HepG2 (cell line): Measurements from ENCODE around the gene IARS2. TPM values are rescaled to one million over a fixed set of nuclear protein-coding genes. Genes with fewer than 3 reads are reported as not detected.
A peak's percentile ranks its signal among the peaks of the same experiment; 100 is the strongest.

Source experiments
- ASH2L ChIP-seq: fragments of 300-600, 200-600 bp; sonication (generic); IDR thresholded peaks from 2 replicates; pipeline ENCODE4 v1.7.0; 2017; ENCODE audit warnings: low read depth, mild to moderate bottlenecking, moderate library complexity, mixed read lengths, low read length; ENCODE audit not compliant: insufficient read length
- CBX5 ChIP-seq: sonication (generic); formaldehyde crosslinking; IDR thresholded peaks from 2 replicates; pipeline ENCODE4 v1.4.0; 2020; ENCODE audit warnings: missing genetic modification reagents, borderline replicate concordance
- EZH2 ChIP-seq: conservative IDR thresholded peaks from 2 replicates; pipeline ENCODE4 v1.6.1; 2012; ENCODE audit warnings: mild to moderate bottlenecking, low read depth, low read length, moderate library complexity
- IRX3 ChIP-seq: sonication (generic); formaldehyde crosslinking; IDR thresholded peaks from 2 replicates; pipeline ENCODE4 v1.8.1; 2023; ENCODE audit warnings: mild to moderate bottlenecking, low read depth, missing genetic modification reagents, borderline replicate concordance
- JUNB ChIP-seq: sonication (generic); formaldehyde crosslinking; IDR thresholded peaks from 2 replicates; pipeline ENCODE4 v1.8.0; 2022; ENCODE audit warnings: missing genetic modification reagents, mild to moderate bottlenecking, borderline replicate concordance
- RFX3 ChIP-seq: IDR thresholded peaks from 2 replicates; pipeline ENCODE4 v1.6.1; 2016; ENCODE audit warnings: missing biosample characterization, missing genetic modification reagents
- SRSF4 ChIP-seq: fragments of 200-400 bp; formaldehyde crosslinking; IDR thresholded peaks from one replicate; pipeline ENCODE4 v1.6.1; 2018; ENCODE audit warnings: mild to moderate bottlenecking, low read depth, low read length, moderate library complexity; ENCODE audit not compliant: poor library complexity, severe bottlenecking
- ZNF605 ChIP-seq: sonication (generic); formaldehyde crosslinking; IDR thresholded peaks from 2 replicates; pipeline ENCODE4 v1.8.0; 2022; ENCODE audit warnings: mild to moderate bottlenecking, missing genetic modification reagents
- ZNF777 ChIP-seq: sonication (generic); formaldehyde crosslinking; IDR thresholded peaks from 2 replicates; pipeline ENCODE4 v1.4.0; 2020; ENCODE audit warnings: missing genetic modification reagents
- polyA plus RNA-seq, 8 experiments: library from polyadenylated mRNA; depleted of rRNA in 3 of 8; stranded (reverse) in 7 of 8; unstranded in 1 of 8; fragments of >200 nt; fragmentation: Illumina TruSeq in 4 of 8; extraction: Trizol in 4 of 8; gene quantifications; 2 replicates each; pipeline versions ENCODE4 v1.2.1 to v1.2.3, GENCODE V29; 2011 to 2016; ENCODE audit warnings: low read depth in 4 of 8, missing spikeins in 1 of 8, mixed read lengths in 1 of 8; ENCODE audit not compliant: insufficient read depth in 1 of 8
- total RNA-seq, 5 experiments: library from RNA; depleted of rRNA; stranded (reverse); fragments of >200 nt; fragmentation: Illumina TruSeq; extraction: Trizol; gene quantifications; 2 replicates each; pipeline ENCODE4 v1.2.3, GENCODE V29; 2016; ENCODE audit warnings: low read depth in 1 of 5
- TF ChIP-seq, protein P1 (sequence below): sonication (generic); formaldehyde crosslinking; IDR thresholded peaks from 2 replicates; pipeline ENCODE4 v1.5.0; 2020; ENCODE audit warnings: mild to moderate bottlenecking, missing genetic modification reagents
- TF ChIP-seq, protein P2 (sequence below): sonication (generic); formaldehyde crosslinking; IDR thresholded peaks from 2 replicates; pipeline ENCODE4 v1.5.1; 2020; ENCODE audit warnings: missing genetic modification reagents, mild to moderate bottlenecking, borderline replicate concordance
- TF ChIP-seq, protein P3 (sequence below): sonication (generic); formaldehyde crosslinking; IDR thresholded peaks from 2 replicates; pipeline ENCODE4 v1.5.0; 2020; ENCODE audit warnings: missing genetic modification reagents, mild to moderate bottlenecking, borderline replicate concordance
- TF ChIP-seq, protein P4 (sequence below): sonication (generic); formaldehyde crosslinking; IDR thresholded peaks from 2 replicates; pipeline ENCODE4 v1.8.1; 2022; ENCODE audit warnings: mild to moderate bottlenecking, missing genetic modification reagents
- TF ChIP-seq, protein P5 (sequence below), 2 experiments: sonication (generic) in 1 of 2; formaldehyde crosslinking in 1 of 2; IDR thresholded peaks; 2 replicates each; pipeline versions ENCODE4 v1.5.1 to v1.6.1; 2011 to 2020; ENCODE audit warnings: borderline replicate concordance in 1 of 2, low read depth in 1 of 2, low read length in 1 of 2, mild to moderate bottlenecking in 1 of 2, missing genetic modification reagents in 1 of 2, moderate library complexity in 1 of 2
- TF ChIP-seq, protein P6 (sequence below): sonication (generic); formaldehyde crosslinking; IDR thresholded peaks from 2 replicates; pipeline ENCODE4 v1.4.0; 2020; ENCODE audit warnings: missing genetic modification reagents

Gene IARS2
- total and polyA plus RNA-seq, 2 of the 13 experiments (the other 11 are each of a cell fraction or from before 2014, with no cell fraction given), result 28.6 to 122 TPM

DNA sequence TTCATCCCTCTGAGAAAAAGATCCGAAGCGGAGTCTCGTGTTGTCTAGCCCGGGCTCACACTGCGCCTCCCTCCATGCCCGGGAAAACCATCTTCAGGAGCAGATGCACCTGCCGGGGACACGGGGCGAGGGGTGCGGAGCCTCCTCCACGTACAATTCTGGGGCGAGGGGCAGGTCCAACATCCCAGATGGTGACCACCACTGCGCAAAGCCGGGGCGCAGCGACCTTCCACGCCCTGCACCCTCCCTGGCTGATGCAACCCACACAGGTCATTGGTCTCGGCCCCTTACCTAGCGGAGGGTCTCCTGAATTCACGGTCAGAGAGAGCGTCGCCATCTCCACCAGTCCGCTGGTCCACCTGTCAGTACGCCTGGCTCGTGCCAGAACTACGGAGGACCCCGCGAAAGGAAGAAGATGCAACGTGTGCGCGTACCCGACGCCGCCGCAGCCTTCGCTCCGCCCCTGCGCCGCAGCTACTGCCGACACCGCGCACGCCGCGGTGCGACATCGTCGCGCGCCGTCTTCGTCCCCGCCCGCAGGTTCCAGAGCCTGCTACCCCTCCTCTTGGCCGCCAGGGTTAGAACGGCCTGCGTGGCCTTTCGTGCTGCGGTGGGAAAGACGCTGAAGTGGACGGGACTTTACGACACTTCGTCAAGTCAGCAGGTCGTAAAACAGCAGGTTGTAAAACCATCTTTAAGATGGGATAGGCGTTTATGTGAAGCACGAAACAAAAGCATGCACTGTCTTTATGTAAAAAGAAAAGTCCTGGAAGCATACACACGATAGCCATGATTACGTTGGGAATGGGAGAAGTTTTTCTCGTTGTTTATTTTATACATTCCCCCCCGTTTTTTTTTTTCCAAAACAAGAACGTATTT, 47.6 kb upstream of the IARS2 start, which contains the start of gene EPRS1 (continued):
- TF ChIP-seq, protein P1, sequence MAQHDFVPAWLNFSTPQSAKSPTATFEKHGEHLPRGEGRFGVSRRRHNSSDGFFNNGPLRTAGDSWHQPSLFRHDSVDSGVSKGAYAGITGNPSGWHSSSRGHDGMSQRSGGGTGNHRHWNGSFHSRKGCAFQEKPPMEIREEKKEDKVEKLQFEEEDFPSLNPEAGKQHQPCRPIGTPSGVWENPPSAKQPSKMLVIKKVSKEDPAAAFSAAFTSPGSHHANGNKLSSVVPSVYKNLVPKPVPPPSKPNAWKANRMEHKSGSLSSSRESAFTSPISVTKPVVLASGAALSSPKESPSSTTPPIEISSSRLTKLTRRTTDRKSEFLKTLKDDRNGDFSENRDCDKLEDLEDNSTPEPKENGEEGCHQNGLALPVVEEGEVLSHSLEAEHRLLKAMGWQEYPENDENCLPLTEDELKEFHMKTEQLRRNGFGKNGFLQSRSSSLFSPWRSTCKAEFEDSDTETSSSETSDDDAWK, result no peak
- TF ChIP-seq CBX5 (CRISPR knock-in tag) (peak; percentile 78; the same call in 1 of the 2 replicates), EZH2 (no peak), SRSF4 (no peak), ZNF605 (CRISPR knock-in tag) (peak; percentile 94), ZNF777 (CRISPR knock-in tag) (no peak; the same call in 1 of the 2 replicates), JUNB (CRISPR knock-in tag) (no peak), ASH2L (peak; percentile 90), RFX3 (CRISPR knock-in tag) (no peak), IRX3 (CRISPR knock-in tag) (0 out of 2 replicates have a peak, but pooled peaks have one; percentile 61)
- TF ChIP-seq, protein P2, sequence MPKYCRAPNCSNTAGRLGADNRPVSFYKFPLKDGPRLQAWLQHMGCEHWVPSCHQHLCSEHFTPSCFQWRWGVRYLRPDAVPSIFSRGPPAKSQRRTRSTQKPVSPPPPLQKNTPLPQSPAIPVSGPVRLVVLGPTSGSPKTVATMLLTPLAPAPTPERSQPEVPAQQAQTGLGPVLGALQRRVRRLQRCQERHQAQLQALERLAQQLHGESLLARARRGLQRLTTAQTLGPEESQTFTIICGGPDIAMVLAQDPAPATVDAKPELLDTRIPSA, result 0 out of 2 replicates have a peak, but pooled peaks have one; percentile 51
- TF ChIP-seq, protein P3, sequence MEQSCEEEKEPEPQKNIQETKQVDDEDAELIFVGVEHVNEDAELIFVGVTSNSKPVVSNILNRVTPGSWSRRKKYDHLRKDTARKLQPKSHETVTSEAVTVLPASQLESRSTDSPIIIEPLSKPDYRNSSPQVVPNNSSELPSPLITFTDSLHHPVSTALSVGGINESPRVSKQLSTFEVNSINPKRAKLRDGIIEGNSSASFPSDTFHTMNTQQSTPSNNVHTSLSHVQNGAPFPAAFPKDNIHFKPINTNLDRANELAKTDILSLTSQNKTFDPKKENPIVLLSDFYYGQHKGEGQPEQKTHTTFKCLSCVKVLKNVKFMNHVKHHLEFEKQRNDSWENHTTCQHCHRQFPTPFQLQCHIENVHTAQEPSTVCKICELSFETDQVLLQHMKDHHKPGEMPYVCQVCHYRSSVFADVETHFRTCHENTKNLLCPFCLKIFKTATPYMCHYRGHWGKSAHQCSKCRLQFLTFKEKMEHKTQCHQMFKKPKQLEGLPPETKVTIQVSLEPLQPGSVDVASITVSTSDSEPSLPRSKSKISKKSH (CRISPR knock-in tag), result peak; percentile 94
- TF ChIP-seq, protein P4, sequence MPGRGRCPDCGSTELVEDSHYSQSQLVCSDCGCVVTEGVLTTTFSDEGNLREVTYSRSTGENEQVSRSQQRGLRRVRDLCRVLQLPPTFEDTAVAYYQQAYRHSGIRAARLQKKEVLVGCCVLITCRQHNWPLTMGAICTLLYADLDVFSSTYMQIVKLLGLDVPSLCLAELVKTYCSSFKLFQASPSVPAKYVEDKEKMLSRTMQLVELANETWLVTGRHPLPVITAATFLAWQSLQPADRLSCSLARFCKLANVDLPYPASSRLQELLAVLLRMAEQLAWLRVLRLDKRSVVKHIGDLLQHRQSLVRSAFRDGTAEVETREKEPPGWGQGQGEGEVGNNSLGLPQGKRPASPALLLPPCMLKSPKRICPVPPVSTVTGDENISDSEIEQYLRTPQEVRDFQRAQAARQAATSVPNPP (CRISPR knock-in tag), result no peak
- TF ChIP-seq, protein P5, sequence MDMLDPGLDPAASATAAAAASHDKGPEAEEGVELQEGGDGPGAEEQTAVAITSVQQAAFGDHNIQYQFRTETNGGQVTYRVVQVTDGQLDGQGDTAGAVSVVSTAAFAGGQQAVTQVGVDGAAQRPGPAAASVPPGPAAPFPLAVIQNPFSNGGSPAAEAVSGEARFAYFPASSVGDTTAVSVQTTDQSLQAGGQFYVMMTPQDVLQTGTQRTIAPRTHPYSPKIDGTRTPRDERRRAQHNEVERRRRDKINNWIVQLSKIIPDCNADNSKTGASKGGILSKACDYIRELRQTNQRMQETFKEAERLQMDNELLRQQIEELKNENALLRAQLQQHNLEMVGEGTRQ (IDR thresholded peaks at IDR 0.05; ENCODE audit: low read depth, low read length), result no peak
- TF ChIP-seq, protein P5 (CRISPR knock-in tag; IDR thresholded peaks at IDR 0.05; ENCODE audit: borderline replicate concordance), result no peak
- TF ChIP-seq, protein P6, sequence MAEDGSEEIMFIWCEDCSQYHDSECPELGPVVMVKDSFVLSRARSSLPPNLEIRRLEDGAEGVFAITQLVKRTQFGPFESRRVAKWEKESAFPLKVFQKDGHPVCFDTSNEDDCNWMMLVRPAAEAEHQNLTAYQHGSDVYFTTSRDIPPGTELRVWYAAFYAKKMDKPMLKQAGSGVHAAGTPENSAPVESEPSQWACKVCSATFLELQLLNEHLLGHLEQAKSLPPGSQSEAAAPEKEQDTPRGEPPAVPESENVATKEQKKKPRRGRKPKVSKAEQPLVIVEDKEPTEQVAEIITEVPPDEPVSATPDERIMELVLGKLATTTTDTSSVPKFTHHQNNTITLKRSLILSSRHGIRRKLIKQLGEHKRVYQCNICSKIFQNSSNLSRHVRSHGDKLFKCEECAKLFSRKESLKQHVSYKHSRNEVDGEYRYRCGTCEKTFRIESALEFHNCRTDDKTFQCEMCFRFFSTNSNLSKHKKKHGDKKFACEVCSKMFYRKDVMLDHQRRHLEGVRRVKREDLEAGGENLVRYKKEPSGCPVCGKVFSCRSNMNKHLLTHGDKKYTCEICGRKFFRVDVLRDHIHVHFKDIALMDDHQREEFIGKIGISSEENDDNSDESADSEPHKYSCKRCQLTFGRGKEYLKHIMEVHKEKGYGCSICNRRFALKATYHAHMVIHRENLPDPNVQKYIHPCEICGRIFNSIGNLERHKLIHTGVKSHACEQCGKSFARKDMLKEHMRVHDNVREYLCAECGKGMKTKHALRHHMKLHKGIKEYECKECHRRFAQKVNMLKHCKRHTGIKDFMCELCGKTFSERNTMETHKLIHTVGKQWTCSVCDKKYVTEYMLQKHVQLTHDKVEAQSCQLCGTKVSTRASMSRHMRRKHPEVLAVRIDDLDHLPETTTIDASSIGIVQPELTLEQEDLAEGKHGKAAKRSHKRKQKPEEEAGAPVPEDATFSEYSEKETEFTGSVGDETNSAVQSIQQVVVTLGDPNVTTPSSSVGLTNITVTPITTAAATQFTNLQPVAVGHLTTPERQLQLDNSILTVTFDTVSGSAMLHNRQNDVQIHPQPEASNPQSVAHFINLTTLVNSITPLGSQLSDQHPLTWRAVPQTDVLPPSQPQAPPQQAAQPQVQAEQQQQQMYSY (CRISPR knock-in tag), result peak; percentile 72
